Heart right ventricle (tissue), 16 donors: ENCODE measurements around the gene TARM1. TPM values are rescaled to one million over a fixed set of nuclear protein-coding genes. Genes with fewer than 3 reads are reported as not detected.
A peak's percentile ranks its signal among the peaks of the same experiment; 100 is the strongest.

ENCODE experiments used
- ATAC-seq, 8 donors: fragments of 200-7000 bp; cut with Tn5 transposase; one replicate each; pipeline ENCODE4 v1.9.1; 2020; ENCODE audit warnings: mild to moderate bottlenecking in 8 of 8, moderate library complexity in 8 of 8, moderate number of reproducible peaks in 1 of 8
- DNase-seq, 2 donors: peaks; one replicate each; pipeline ENCODE4 v3.0.0-alpha.2; 2020
- H3K27ac ChIP-seq, 10 donors: fragments of 200-600 bp; sonication (generic) in 2 of 10; one replicate each; pipeline versions ENCODE4 v1.5.0 to v1.8.0; 2020 to 2022; ENCODE audit warnings: mild to moderate bottlenecking in 3 of 10
- H3K27me3 ChIP-seq, 7 donors: fragments of 200-600 bp; one replicate each; pipeline ENCODE4 v1.8.0; 2021 to 2022; ENCODE audit warnings: mild to moderate bottlenecking in 2 of 7
- H3K36me3 ChIP-seq, 9 donors: fragments of 200-600 bp; sonication (generic) in 1 of 9; one replicate each; pipeline versions ENCODE4 v1.5.0 to v1.8.0; 2020 to 2022; ENCODE audit warnings: mild to moderate bottlenecking in 2 of 9
- H3K4me1 ChIP-seq, 9 donors: fragments of 200-600 bp; sonication (generic) in 1 of 9; one replicate each; pipeline versions ENCODE4 v1.5.0 to v1.8.0; 2020 to 2022; ENCODE audit warnings: mild to moderate bottlenecking in 4 of 9
- H3K4me3 ChIP-seq, 10 donors: fragments of 200-600 bp; sonication (generic) in 2 of 10; one replicate each; pipeline versions ENCODE4 v1.5.0 to v1.8.0; 2020 to 2022; ENCODE audit warnings: mild to moderate bottlenecking in 7 of 10, moderate library complexity in 2 of 10
- H3K9me3 ChIP-seq, 11 donors: fragments of 200-600 bp in 10 of 11; sonication (generic) in 2 of 11; one replicate each; pipeline versions ENCODE4 v1.5.0 to v1.8.0; 2013 to 2022; ENCODE audit warnings: mild to moderate bottlenecking in 2 of 11, control low read depth in 1 of 11, moderate library complexity in 1 of 11
- whole genome bisulfite sequencing, 2 donors: extraction: QIAGEN DNeasy Blood & Tissue Kit; methylation state at CpG; one replicate each; pipeline ENCODE4 v1.1.7; 2013; ENCODE audit warnings: inconsistent platforms in 1 of 2; 5-methylcytosine and 5-hydroxymethylcytosine counted together
- intact Hi-C, 10 donors: fragments of 100-400 bp; cut with DNase I; formaldehyde crosslinking; loops; one replicate each; pipeline versions ENCODE4 v1.11.1 to v1.14.2; 2022
- polyA plus RNA-seq, 2 donors: library from polyadenylated mRNA; stranded (reverse); fragments of 200-250 nt; gene quantifications; one replicate each; pipeline ENCODE4 v1.2.3, GENCODE V29; 2013
- total RNA-seq, 10 donors: library from RNA; stranded (reverse); fragmentation: NEBNext Ultra II Directional in 3 of 10; extraction: Animal tissue kit (Norgen Biotek cat#: 25700) in 3 of 10; gene quantifications; one replicate each; pipeline versions ENCODE4 v1.2.1 to v1.2.4, GENCODE V29; 2021 to 2023
- TF ChIP-seq, protein P1 (sequence below), 9 donors: fragments of 200-600 bp; sonication (generic) in 2 of 9; IDR thresholded peaks; one replicate each; pipeline versions ENCODE4 v1.5.0 to v1.8.0; 2021 to 2022; ENCODE audit warnings: antibody characterized with exemption in 9 of 9, mild to moderate bottlenecking in 5 of 9, moderate library complexity in 1 of 9
- donor health status: Arrhythmogenic right ventricular cardiomyopathy.
- donor health status: ischemic (EF 13 %, LVEDD 7.1; RV severe dilation, severe dysfunction).
- donor health status: healthy with polysubstance abuse.
- donor health status: DM: no; HTN: yes; CAD: no.
- donor health status: DM: no; HTN: no; CAD: no.
- donor health status: ischemic (EF 25% LVEDD 6.9; RV normal size, moderate dysfunction).
- donor health status: ischemic (EF 25% LVEDD 5.7; RV mildly dilated, moderate dysfunction).
- donor health status: healthy.
- donor health status: DM: yes; HTN: yes; CAD: no.
- donor health status: Ischemic cardiomyopathy.
- donor health status: ischemic (EF 35%, LVEDD 5.7; RV mildly dilated, moderate dysfunction).
- donor health status: nonischemic (EF 11% LVEDD 7.7; RV severe dilation, severe dysfunction).
- donor health status: DM: yes; HTN: yes; CAD: no.
- donor health status: PGD.
- donor health status: ischemic (EF 29% LVEDD 5.4; RV normal size, mild dysfunction).
- donor health status: nonischemic (EF 23%, LVEDD 6.1; RV moderate dilation, normal function).

The TARM1 gene
- total and polyA plus RNA-seq, 12 donors = not detected

DNA sequence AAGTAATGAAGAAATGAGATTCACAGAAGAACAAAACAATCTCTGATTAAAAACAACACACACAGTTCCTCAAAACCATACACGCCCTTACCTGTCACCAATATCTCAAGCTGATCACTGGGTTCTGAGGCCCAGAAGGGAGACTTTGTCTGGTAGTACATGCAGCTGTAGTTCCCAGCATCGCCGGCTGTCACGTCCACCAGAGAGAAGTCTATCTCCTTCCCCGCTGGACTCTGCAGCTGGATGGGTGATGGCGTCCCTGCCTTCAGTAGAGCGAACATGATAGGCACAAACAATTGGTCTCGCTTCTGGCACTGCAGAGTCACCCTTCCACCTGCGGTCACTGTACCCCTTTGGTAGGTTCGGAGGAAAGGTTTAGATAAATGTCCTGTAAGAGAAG, 7.3 kb downstream of the TARM1 start:
- H3K27ac ChIP-seq = no peak overlapping the region
- H3K36me3 ChIP-seq = no peaks in the 10 kb centered on the region
- H3K9me3 ChIP-seq = peaks cover 0 to 27% (median 4%) of the 10 kb centered on the region in 11 donors
- DNase-seq (no peak), ATAC-seq (no peak)
- peaks cover 0 to 13% (median 0%) of the 10 kb centered on the region in 9 donors for H3K4me1 ChIP-seq
- WGBS, 2 donors = 81 to 82% methylated on average over 10 of the region's 10 CpGs
- TF ChIP-seq, protein P1, sequence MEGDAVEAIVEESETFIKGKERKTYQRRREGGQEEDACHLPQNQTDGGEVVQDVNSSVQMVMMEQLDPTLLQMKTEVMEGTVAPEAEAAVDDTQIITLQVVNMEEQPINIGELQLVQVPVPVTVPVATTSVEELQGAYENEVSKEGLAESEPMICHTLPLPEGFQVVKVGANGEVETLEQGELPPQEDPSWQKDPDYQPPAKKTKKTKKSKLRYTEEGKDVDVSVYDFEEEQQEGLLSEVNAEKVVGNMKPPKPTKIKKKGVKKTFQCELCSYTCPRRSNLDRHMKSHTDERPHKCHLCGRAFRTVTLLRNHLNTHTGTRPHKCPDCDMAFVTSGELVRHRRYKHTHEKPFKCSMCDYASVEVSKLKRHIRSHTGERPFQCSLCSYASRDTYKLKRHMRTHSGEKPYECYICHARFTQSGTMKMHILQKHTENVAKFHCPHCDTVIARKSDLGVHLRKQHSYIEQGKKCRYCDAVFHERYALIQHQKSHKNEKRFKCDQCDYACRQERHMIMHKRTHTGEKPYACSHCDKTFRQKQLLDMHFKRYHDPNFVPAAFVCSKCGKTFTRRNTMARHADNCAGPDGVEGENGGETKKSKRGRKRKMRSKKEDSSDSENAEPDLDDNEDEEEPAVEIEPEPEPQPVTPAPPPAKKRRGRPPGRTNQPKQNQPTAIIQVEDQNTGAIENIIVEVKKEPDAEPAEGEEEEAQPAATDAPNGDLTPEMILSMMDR (IDR thresholded peaks at IDR 0.05) = no peak
- H3K27me3 ChIP-seq = peaks cover 0 to 3% (median 0%) of the 10 kb centered on the region in 7 donors
- intact Hi-C loops = no loop called here
- H3K4me3 ChIP-seq = no peak overlapping the region

DNA sequence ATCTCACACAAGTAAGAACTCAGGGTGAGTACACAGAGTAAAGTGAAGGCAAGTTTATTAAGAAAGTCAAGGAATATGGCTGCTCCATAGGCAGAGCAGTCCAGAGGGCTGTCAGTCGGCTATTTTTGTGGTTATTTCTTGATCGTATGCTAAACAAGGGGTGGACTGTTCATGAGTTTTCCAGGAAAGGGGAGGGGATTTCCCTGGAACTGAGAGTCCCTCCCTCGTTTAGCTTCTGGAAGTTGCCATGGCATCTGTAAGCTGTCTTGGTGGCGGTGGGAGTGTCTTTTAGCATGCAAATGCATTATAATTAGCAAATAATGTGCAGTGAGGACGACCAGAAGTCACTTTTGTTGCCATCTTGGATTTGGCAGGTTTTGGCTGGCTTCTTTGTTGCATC, 11.7 kb downstream of the TARM1 start:
- no peaks in the 10 kb centered on the region for H3K4me1 ChIP-seq
- no peak overlapping the region for H3K4me3 ChIP-seq
- H3K9me3 ChIP-seq = peaks cover 0 to 25% (median 4%) of the 10 kb centered on the region in 11 donors
- no peaks in the 10 kb centered on the region for H3K36me3 ChIP-seq
- ATAC-seq (no peak), DNase-seq (no peak)
- peaks cover 0 to 8% (median 3%) of the 10 kb centered on the region in 7 donors for H3K27me3 ChIP-seq
- intact Hi-C loops = no loop called here
- H3K27ac ChIP-seq = no peak overlapping the region
- TF ChIP-seq, protein P1 (IDR thresholded peaks at IDR 0.05) = no peak
- WGBS, 2 donors = 59 to 60% methylated on average over 5 of the region's 5 CpGs

DNA sequence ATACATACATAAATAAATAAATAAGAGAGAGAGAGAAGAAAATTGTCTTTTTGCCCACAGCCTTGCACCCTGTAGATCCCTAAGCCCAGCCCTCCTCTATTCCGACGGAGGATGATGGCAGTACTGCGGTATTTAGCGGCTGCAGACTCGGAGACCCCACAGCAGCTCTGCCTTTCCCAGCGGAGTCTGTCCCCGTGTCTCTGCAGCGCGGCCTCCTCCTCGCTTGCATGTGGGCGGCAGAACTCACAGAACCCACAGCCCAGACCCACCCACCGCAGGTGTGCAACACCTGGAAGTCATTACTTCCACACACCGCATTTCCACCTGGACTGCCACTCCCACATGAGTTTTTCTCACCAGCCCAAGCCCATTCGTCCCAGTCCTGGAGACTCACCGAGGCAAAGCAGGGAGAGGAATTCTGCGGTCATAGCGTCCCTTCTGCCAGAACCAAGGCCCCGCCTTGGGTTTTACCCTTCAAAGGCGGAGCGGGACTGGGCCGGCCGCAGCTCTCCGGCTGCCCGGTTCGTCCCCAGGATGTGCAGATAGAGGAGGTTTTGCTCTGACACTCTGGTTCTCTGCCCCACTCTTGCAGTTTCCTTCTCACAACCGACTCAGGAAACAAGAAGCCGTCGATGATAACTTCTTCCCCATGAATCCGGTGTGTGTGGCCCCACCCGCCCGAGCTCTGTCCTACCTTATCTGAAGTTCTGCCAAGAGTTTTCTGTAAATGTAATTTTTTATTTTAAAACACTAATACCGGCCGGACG, 17.6 kb downstream of the TARM1 start, which contains the start of gene VSTM1:
Gene VSTM1 (minus strand): TSS at position 548 of the 767 bp plus-strand sequence. CDS start 120 bp downstream, at position 428.
- peaks cover 0 to 1% (median 0%) of the 10 kb centered on the region in 11 donors for H3K9me3 ChIP-seq
- no peak for ATAC-seq
- no peaks in the 10 kb centered on the region for H3K36me3 ChIP-seq
- intact Hi-C loops = no loop called here
- peak within 1 kb of the TSS in 1 of 10 donors; percentile 38 for H3K4me3 ChIP-seq
- TF ChIP-seq, protein P1 (IDR thresholded peaks at IDR 0.05) = no peak
- no peak for DNase-seq
- H3K4me1 ChIP-seq = no peaks in the 10 kb centered on the region
- peaks cover 0 to 37% (median 19%) of the 10 kb centered on the region in 7 donors for H3K27me3 ChIP-seq
- peak within 1 kb of the TSS in 1 of 10 donors; percentile 58 for H3K27ac ChIP-seq
- WGBS, 2 donors = 64 to 67% methylated on average over 34 of the region's 34 CpGs

DNA sequence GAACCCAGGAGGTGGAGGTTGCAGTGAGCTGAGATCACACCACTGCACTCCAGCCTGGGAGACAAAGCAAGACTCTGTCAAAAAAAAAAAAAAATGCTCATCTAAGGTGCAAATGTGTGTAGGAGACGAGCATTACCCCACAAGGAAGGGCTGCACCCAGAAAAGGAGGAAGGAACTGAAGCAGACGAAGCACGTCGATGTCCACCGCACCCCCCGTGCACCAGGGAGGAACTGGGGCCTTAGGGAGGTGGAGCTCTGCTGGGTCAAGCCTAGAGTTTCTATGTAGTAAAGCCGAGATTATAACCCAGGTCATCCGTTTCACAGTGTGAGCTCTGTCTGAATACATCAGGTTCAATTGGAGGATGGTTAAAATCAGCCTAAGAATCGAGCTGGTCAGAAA, 18.5 kb downstream of the TARM1 start:
- H3K4me1 ChIP-seq = no peaks in the 10 kb centered on the region
- DNase-seq (no peak), ATAC-seq (no peak)
- H3K9me3 ChIP-seq = no peaks in the 10 kb centered on the region
- TF ChIP-seq, protein P1 (IDR thresholded peaks at IDR 0.05) = no peak
- WGBS, 2 donors = 61 to 70% methylated on average over 9 of the region's 9 CpGs
- H3K4me3 ChIP-seq = peak overlapping the region in 1 of 10 donors; percentile 38
- H3K27me3 ChIP-seq = peaks cover 0 to 37% (median 19%) of the 10 kb centered on the region in 7 donors
- H3K36me3 ChIP-seq = no peaks in the 10 kb centered on the region
- intact Hi-C loops = no loop called here
- peak overlapping the region in 1 of 10 donors; percentile 58 for H3K27ac ChIP-seq
